Stimulated activated CD8-positive, alpha-beta memory T cell treated with anti-CD3 and anti-CD28 coated beads, Interleukin-7, amount 100 ng/mL, for 24 hours (primary cell): ENCODE results near the gene PIK3AP1.
"Not testable (repeated sequence)": the region's sequence is repeated elsewhere in the genome, so short reads cannot be mapped to it uniquely, and the experiment has no call there.

Source experiments
- DNase-seq: peaks from one replicate; pipeline ENCODE4 v3.0.0-alpha.2; 2020; ENCODE audit warnings: low read depth

PIK3AP1 gene, protein sequence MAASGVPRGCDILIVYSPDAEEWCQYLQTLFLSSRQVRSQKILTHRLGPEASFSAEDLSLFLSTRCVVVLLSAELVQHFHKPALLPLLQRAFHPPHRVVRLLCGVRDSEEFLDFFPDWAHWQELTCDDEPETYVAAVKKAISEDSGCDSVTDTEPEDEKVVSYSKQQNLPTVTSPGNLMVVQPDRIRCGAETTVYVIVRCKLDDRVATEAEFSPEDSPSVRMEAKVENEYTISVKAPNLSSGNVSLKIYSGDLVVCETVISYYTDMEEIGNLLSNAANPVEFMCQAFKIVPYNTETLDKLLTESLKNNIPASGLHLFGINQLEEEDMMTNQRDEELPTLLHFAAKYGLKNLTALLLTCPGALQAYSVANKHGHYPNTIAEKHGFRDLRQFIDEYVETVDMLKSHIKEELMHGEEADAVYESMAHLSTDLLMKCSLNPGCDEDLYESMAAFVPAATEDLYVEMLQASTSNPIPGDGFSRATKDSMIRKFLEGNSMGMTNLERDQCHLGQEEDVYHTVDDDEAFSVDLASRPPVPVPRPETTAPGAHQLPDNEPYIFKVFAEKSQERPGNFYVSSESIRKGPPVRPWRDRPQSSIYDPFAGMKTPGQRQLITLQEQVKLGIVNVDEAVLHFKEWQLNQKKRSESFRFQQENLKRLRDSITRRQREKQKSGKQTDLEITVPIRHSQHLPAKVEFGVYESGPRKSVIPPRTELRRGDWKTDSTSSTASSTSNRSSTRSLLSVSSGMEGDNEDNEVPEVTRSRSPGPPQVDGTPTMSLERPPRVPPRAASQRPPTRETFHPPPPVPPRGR

DNA sequence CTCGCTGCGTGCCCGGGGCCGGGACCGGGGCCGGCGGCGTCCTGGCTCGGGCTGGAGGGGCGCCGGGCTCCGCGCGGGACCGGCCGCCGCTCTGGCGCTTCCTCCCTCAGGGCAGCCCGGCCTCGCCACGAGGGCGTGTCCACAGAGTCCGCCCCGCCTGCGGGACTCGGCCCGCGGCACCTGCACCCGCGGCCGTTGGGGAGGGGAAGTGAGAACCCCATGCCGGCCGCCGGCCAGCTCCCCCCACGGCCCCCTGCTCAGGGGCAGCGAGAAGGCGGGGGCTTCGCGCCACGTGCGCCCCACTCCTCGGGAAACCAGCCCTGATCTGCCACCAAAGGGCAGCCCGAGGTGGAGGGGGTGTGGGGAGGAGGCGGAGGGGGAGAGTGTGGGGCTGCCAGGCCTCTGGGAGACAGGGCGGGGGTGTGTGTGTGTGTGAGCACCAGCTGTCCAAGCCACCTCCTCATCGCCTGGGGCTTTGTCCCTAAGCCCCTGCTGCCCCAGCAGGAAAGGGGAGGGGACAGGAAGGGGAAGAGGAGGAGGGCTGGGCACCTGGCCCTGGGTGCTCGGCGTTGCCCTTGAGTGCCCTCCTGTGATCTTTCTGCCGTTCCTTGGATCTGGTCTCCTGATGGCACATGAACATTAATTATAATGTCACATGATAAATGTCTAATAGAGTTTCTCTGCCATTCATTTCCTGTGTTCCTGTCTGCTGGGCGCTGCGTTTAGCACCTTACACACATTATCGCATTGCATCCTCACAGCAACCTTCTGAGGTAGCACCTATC lies at the start of gene PIK3AP1:
Gene PIK3AP1 (minus strand): TSS at position 93 of the 785 bp plus-strand sequence. CDS start 120 bp downstream, outside the sequence.
- no peak for DNase-seq

DNA sequence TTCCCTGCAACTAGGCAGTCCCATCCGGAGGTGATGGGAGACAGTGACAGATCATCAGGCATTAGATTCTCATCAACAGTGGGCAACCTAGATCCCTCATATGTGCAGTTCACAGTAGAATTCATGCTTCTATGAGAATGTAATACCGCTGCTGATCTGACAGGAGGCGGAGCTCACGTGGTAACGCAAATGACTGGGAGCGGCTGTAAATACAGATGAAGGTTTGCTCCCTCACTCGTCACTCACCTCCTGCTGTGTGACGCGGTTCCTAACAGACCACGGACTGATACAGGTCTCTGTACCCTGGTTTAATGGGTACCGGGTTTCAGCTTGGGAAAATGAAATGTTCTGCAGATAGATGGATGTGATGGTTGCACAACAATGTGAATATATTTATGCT lies 47.8 kb upstream of the PIK3AP1 start:
- DNase-seq: no peak

DNA sequence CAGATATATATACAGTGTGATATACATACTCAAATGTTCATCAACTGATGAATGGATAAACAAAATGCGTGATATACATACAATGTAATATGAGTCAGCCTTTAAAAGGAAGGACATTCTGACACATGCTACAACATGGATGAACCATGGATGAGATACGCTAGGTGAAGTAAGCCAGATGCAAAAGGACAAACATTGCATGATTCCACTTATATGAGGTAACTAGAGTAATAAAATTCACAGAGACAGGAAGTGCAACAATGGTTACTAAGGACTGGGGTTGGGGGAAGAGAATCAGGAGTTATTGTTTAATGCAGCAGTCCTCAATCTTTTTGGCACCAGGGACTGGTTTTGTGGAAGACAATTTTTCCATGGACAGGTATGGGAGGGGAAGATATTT lies 47.3 kb upstream of the PIK3AP1 start:
- DNase-seq: no peak

DNA sequence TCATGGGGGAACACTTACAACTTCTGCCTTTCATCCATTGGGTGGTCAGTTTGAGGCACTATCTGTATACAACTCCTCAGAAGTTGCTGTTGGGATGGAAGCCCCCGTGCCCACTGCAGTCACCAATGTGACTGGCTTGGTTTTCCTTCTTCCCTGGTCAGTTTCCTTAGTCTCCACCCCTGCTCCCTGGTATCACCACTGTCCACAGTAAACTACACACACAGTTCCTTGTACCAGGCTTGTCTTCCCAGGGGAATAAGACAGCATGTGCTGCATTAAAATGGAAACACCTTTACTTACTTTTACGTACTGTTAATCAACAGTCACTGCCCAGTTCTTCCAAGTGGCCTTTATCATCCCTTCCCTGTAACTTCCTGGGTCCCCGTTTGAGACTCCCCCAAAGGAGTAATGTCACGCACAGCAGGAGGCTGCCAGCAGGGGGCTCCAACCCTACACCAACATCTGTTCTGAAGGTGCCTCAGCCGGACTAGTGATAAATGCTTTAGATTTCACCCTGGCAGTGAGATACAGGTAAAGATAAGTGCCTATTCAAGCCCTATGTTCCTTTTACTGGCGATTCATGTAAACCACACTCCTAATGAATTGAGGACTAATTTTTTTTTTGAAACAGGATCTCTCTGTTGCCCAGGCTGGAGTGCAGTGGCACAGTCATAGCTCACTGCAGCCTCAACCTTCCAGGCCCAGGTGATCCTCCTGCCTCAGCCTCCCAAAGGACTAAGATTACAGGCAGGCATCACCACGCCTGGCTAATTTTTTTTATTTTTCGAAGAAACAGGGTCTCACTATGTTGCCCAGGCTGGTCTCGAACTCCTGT lies 45.3 kb upstream of the PIK3AP1 start:
- DNase-seq: peak; percentile 63

DNA sequence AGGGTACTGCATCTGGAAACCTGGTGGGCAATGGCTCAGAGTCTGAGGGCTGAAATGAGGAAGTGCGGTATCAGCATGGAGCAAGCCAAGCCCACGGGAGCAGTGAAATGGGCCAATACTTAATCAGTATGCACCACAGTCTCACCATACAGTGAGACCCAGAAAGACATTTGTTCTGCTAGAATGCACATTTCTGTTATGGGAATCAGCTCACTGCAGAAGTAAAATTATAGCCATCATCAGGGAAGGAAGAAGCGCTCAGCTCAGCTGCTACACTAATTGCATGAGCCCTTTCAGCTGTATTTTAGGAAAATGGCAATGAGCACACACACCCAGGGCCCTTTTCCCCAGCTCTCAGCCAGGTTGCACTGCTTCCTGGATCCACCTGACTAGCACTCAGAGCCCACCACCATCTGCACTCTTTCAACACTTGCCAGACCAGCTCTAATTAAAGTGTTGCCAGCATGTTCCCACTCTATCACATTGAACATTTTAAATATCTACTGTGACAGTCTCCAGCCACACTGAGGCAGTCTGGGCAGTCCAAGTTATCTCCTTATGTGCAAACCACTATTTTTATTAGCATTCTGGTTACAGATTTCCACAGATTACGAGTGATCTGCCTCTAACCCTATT lies 44.2 kb upstream of the PIK3AP1 start:
- no peak for DNase-seq

DNA sequence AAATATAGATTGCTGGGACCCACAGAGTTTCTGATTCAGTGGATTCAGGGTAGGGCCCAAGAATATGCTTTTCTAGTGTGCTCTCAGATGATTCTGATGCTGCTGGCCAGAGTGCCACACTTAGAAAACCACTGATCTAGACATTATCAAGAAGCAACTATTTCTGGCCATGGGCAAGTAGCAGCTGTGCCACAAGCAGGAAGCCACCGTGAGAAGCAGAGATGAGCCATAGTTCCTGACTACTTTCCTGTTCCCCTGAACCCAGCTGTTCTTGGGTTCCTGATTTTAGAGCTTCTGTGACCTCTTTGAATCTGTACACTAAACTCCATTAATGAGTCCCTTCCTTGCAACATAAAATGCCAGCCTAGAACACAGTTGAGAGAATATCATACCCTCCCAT lies 38.1 kb upstream of the PIK3AP1 start:
- no peak for DNase-seq

DNA sequence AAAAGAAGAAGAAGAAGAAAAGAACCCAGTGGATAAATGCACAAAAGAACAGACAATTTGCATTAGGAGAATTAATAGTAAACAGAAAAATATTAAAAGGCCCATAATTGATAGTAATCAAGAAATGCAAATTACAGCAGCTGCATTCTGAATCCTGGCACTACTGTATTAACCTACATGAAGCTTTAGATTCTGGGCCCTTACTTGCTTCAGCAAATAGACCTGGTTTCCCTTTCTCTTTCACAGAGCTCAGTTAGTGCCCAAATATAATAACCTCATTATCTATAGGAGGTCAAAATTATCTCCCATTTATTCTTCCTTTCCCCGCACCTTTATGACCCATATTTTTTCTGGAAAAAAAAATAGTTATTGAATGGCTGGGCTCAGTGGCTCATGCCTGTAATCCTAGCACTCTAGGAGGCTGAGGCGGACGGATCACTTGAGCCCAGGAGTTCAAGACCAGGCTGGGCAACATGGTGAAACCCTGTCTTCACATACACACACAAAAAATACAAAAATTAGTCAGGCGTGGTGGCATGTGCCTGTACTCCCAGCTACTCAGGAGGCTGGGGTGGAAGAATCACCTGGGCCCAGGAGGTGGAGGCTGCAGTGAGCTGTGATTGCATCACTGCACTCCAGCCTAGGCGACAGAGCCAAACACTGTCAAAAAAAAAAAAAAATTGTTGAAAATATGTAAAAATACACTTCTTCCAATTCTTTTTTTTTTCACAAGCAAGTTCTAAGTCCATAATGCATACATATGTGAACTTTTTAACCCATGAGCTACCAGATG lies 36.0 kb upstream of the PIK3AP1 start:
- no peak for DNase-seq

DNA sequence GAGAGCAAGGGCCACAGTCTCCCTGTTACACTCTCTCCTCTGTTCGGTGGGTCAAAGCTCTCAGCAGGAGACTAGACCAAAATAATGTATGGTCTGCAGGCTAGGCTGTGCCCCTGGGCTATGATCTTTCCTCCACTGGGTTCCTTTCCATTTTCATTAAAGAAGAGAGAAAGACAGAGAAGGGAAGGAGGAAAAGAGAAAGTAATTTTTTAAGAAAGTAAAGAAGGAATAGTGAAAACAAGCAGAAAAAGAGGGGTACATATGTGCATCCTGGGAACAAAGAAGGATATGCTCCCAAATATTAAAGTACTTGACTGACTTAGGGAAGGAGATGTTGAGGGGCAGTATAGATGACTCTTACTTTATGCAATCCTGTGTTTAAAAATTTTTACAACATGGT lies 33.6 kb upstream of the PIK3AP1 start:
- no peak for DNase-seq

DNA sequence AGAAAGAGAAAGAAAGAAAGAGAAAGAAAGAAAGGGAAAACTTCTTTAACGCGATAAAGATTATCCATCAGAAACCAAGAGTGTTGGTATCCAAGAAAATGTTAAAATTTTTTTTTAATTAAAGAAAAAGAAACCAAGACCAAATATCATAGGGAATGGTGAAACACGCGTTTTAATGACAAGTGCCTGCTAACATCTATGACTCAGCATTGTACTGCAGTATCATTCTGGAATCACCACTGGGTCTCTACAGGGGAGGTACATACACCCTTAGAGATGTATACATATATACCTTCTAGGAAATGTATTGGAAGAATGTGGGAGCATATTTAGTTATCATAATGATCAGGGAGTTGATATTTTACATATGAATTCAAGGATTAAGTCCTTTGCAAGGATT lies 32.1 kb upstream of the PIK3AP1 start:
- no peak for DNase-seq

DNA sequence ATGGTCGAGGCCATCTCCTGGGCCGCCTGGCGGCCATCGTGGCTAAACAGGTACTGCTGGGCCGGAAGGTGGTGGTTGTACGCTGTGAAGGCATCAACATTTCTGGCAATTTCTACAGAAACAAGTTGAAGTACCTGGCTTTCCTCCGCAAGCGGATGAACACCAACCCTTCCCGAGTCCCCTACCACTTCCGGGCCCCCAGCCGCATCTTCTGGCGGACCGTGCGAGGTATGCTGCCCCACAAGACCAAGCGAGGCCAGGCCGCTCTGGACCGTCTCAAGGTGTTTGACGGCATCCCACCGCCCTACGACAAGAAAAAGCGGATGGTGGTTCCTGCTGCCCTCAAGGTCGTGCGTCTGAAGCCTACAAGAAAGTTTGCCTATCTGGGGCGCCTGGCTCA lies 30.0 kb upstream of the PIK3AP1 start:
- not testable (repeated sequence) for DNase-seq

DNA sequence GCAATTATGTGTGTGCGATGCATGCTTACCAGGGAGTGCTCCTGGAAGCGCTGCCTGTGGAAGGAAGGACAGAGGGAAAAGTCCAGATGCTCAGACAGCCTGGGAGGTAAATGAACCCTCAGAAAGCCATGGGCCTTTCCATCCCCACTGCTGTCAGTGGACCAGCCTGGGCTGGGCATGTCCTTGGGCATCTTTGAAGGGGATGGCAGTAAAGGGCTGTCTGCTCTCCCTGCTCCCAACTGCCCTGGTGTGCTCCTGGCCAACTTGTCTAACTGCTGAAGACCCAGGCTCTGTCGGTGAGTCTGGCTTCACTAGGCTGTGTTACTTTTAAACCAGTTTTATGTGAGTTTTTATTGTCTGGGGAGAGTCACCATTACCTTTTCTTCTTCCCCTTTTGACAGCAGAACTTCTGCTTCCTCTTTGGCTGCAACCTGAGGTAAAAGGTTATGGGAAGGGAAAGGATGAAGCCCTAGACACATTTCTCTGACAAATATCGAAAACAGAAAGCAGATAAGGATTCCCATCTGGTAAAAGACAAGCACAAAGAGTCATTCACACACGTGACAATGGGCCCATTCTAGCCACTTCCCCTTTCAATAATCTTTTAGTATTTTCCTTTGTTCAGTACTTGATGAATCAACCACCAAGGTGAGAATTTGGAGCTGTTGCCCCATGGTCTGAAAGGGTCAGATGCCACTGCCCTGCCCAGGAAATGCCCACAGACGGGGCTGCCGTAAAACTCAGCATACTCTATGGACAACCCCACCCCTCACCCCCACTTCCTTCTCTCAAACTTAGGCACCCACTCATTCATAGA lies 27.6 kb upstream of the PIK3AP1 start:
- no peak for DNase-seq

DNA sequence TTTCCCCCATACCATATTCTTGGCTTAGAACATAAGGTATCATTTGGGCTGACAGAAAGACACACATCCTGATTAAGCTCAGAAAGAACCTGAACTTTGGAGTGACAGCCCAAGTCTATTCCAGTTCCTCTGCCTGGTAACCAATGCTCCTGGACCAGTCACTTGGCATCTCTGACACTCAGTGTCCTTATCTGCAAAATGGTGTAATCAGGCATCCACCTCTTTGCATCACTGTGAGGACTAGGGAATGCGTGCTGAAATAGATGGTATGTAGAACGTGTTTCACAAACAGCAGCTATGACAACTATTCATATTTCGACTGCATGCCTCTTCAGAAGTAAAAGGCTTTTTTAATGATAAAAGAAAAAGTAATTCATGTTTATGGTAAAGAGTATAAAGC lies 26.2 kb upstream of the PIK3AP1 start:
- no peak for DNase-seq

DNA sequence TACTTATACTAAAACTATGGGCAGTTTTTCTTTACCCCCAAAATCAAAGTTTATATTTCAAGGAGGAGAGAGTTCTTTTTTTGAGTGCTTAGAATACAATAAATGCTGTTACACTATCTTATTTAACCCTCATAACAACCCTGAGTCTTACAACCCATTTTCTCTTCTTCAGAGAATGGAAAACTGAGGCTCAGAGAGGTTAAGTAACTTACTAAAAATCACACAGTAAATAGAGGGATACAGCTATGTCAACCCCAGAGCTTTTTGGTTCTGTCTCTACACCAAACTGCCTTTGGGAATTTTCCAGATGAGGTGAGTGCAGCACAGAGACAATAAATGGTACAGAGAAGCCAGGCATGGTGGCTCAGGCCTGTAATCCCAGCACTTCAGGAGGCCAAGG lies 25.6 kb upstream of the PIK3AP1 start:
- no peak for DNase-seq

DNA sequence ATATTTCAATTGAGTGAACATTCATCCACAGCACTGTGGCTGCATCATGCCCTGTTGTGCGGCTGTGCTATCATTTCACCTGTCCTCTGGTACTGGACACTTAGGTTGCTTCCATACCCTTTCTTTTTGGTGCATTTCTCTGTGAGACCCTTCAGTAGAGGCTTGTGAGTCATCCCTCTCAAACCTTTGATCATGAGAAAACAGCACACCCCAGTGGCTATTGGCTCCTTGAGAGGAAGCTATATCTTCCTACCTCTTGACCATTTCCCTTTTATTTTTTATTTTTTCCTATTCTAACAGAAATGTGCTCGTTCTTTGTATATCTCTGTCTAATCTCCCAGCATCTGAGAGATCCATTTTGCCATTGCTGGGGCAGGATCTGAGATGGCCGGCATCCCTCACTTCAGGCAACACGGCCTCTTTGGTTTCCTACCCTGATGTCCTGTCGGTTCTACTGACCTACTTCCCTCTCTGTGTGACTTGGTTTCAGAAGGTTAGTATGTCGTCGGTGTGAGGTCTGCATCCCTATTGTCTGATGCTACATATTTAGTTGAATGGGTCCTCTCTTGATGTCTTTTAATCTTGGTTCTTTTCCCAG lies 23.8 kb upstream of the PIK3AP1 start:
- DNase-seq: no peak

DNA sequence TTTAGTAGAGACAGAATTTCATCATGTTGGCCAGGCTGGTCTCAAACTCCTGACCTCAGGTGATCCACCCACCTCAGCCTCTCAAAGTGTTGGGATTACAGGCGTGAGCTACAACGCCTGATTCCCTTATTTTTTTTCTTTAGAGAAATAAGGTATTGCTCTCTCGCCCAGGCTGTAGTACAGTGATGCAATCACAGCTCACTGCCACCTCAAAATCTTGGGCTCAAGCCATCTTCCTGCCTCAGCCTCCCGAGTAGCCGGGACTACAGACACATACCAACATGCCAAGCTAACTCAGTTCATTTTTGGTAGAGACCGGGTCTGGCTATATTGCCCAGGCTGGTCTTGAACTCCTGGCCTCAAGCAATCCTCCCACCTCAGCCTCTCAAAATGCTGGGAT lies 21.2 kb upstream of the PIK3AP1 start:
- DNase-seq: not testable (repeated sequence)

DNA sequence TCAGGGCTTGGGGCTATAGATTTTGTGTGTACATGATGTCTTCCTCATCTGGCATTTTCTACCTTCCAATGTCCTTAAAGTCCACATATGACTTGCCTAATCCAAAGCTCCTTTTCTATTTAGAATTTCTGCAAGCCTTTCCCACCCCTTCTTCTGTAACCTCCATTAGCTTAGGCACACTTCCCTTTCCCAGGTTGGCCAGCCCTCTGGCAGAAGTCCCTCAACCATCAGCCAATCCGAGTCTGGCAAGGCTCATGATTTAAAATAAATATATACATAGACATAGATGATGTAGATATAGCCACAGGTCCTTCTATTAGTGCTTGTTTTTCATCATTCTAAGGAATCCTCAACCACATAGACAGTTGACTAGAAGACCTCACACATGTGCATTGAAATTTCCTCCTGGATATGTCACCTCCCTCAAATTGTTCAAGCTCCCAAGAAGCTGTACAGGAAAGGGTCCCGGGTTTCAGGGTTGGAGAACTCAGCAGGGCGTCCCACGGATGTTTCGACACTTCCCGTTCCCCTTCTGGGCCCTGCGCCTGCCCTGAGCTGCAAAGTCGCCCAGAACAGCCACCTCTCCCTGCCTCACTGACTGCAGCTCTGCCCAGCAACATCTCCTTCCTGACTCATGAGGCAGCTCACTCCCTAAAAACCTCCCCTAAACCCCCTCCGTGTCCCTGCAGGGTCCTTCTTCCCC lies 20.4 kb upstream of the PIK3AP1 start:
- no peak for DNase-seq

DNA sequence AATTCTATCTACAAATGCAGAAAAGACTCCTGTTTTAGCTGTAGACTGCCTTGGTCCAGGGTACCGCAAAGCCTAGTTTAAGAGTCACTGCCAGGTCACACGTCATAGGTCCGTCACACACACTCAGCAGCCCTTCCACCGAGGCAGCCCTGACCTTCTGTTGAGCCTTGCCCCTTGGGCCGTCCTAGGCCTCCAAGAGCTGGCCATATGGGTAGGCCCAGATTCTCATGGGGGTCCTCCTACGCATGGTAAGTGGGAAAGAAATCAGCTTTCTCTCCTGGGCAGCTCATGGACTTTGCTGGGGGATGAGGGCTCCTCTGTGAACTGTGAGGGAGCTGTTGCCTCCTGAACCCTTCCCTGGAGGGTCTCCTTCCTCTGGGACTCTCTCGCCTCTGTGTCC lies 19.8 kb upstream of the PIK3AP1 start:
- DNase-seq: no peak

DNA sequence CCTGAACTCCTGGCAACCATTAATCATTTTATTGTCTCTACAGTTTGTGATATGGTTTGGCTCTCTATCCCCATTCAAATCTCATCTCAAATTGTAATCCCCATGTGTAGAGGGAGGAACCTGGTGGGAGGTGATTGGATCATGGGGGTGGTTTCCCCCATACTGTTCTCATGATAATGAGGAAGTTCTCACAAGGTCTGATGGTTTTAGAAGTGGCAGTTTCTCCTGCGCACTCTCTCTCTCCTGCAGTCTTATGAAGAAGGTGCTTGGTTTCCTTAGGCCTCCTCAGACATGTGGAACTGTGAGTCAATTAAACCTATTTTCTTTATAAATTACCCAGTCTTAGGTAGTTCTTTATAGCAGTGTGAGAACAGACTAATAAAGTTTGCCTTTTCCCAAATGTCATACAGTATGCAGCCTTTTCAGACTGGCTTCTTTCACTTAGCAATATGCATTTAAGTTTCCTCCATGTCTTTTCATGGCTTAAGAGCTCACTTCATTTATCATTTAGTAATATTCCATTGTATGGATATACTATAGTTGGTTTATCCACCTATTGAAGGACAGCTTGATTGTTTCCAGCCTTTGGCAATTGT lies 17.1 kb upstream of the PIK3AP1 start:
- not testable (repeated sequence) for DNase-seq
